Neural progenitor cell (in vitro differentiated cells): Measurements from ENCODE around the gene GNG7. TPM values are rescaled to one million over a fixed set of nuclear protein-coding genes. Genes with fewer than 3 reads are reported as not detected.

Experiments
- DNase-seq: peaks from one replicate; pipeline ENCODE4 v3.0.0-alpha.2; 2016; ENCODE audit warnings: low spot score
- H2AFZ ChIP-seq: fragments of 200-600 bp; sonication (generic); replicated peaks from 2 replicates; pipeline ENCODE4 v1.6.1; 2016; ENCODE audit warnings: antibody characterized with exemption
- H3F3A ChIP-seq: fragments of 200-600 bp; sonication (generic); 2 replicates; pipeline ENCODE4 v1.6.1; 2016; ENCODE audit warnings: antibody characterized with exemption, low read depth
- H3K27ac ChIP-seq: fragments of 200-600 bp; sonication (generic); 2 replicates; pipeline ENCODE4 v1.5.1; 2016; ENCODE audit warnings: mild to moderate bottlenecking
- H3K27me3 ChIP-seq: fragments of 200-600 bp; sonication (generic); 2 replicates; pipeline ENCODE4 v1.6.1; 2016; ENCODE audit warnings: mild to moderate bottlenecking, moderate library complexity
- H3K36me3 ChIP-seq: fragments of 200-600 bp; sonication (generic); 2 replicates; pipeline ENCODE4 v1.5.1; 2016
- H3K4me1 ChIP-seq: fragments of 200-600 bp; sonication (generic); 2 replicates; pipeline ENCODE4 v1.6.1; 2016; ENCODE audit warnings: mixed run types
- H3K4me2 ChIP-seq: fragments of 200-600 bp; sonication (generic); 2 replicates; pipeline ENCODE4 v1.6.1; 2016
- H3K4me3 ChIP-seq: fragments of 200-600 bp; sonication (generic); 2 replicates; pipeline ENCODE4 v1.5.1; 2016
- H3K79me2 ChIP-seq: fragments of 200-600 bp; sonication (generic); 2 replicates; pipeline ENCODE4 v1.6.1; 2016; ENCODE audit warnings: low read depth
- H3K9ac ChIP-seq: fragments of 200-600 bp; sonication (generic); 2 replicates; pipeline ENCODE4 v1.6.1; 2016
- H3K9me3 ChIP-seq: fragments of 200-600 bp; sonication (generic); 2 replicates; pipeline ENCODE4 v1.5.1; 2016; ENCODE audit warnings: low read depth
- H4K20me1 ChIP-seq: fragments of 200-600 bp; sonication (generic); 2 replicates; pipeline ENCODE4 v1.6.1; 2016; ENCODE audit warnings: low read depth
- H3K27ac Mint-ChIP-seq: 3 replicates; pipeline ENCODE4 v1.8.0; 2021; ENCODE audit warnings: mixed read lengths
- H3K27me3 Mint-ChIP-seq: 2 replicates; pipeline ENCODE4 v1.8.0; 2022; ENCODE audit warnings: low read depth, mild to moderate bottlenecking, inconsistent platforms, moderate library complexity, mixed read lengths; ENCODE audit not compliant: insufficient read depth
- H3K36me3 Mint-ChIP-seq: 3 replicates; pipeline ENCODE4 v1.8.0; 2021; ENCODE audit warnings: mixed read lengths
- H3K4me1 Mint-ChIP-seq: 3 replicates; pipeline ENCODE4 v1.8.0; 2021; ENCODE audit warnings: mixed read lengths
- H3K4me3 Mint-ChIP-seq: 3 replicates; pipeline ENCODE4 v1.8.0; 2021; ENCODE audit warnings: mild to moderate bottlenecking, moderate library complexity, mixed read lengths
- H3K9me3 Mint-ChIP-seq: 3 replicates; pipeline ENCODE4 v1.8.0; 2020; ENCODE audit warnings: mixed read lengths
- EZH2 ChIP-seq: fragments of 200-600 bp; sonication (generic); IDR thresholded peaks from 2 replicates; pipeline ENCODE4 v1.6.1; 2017; ENCODE audit warnings: antibody characterized with exemption, mild to moderate bottlenecking, moderate library complexity
- EZH2phosphoT487 ChIP-seq: fragments of 200-600 bp; sonication (generic); IDR thresholded peaks from 2 replicates; pipeline ENCODE4 v1.6.1; 2017; ENCODE audit warnings: antibody characterized with exemption
- total RNA-seq: library from RNA; depleted of rRNA; stranded (reverse); fragments of >200 nt; gene quantifications from 2 replicates; pipeline ENCODE4 v1.2.3, GENCODE V29; 2015; ENCODE audit warnings: low replicate concordance
- TF ChIP-seq, protein P1 (sequence below): fragments of 200-600 bp; sonication (generic); IDR thresholded peaks from 2 replicates; pipeline ENCODE4 v1.5.1; 2017; ENCODE audit warnings: antibody characterized with exemption, mild to moderate bottlenecking

The GNG7 gene
- total RNA-seq, 1 donor from 2014 or later: 7.0 TPM

DNA sequence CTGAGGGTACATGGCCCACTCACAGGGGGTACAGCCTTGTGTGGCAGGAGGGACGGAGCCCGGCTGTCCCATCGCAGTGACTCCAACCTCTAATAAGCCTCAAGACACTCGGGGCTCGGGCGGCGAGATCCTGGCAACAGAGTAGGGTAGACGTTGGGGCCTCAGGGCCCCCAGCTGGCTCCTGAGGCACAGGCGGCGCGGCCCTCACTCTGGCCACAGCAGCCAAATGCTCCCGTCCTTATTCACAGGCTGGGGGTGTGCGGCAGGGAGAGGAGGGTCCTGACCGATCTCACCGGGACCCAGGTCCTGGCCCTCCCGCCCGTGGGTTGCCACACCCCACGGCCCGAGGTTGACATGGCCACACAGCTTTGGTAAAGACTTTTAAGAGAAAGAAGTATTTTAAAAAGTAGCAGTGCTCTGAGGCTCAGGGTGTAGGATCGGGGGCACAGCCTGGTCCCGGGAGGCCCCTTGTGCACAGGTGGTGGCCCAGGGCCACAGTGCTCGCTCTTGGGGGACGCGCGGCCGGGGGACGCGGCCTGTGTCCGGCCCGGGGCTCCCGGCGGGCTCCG, 29.7 kb upstream of the GNG7 start:
- TF ChIP-seq, protein P1, sequence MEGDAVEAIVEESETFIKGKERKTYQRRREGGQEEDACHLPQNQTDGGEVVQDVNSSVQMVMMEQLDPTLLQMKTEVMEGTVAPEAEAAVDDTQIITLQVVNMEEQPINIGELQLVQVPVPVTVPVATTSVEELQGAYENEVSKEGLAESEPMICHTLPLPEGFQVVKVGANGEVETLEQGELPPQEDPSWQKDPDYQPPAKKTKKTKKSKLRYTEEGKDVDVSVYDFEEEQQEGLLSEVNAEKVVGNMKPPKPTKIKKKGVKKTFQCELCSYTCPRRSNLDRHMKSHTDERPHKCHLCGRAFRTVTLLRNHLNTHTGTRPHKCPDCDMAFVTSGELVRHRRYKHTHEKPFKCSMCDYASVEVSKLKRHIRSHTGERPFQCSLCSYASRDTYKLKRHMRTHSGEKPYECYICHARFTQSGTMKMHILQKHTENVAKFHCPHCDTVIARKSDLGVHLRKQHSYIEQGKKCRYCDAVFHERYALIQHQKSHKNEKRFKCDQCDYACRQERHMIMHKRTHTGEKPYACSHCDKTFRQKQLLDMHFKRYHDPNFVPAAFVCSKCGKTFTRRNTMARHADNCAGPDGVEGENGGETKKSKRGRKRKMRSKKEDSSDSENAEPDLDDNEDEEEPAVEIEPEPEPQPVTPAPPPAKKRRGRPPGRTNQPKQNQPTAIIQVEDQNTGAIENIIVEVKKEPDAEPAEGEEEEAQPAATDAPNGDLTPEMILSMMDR: no peak
- TF ChIP-seq EZH2 (no peak), EZH2phosphoT487 (no peak)
- Histone ChIP-seq H3K27me3 (peaks cover 10% of the 10 kb centered on the region), H2AFZ (no peak overlapping the region), H3K36me3 (no peaks in the 10 kb centered on the region), H3K9ac (no peak overlapping the region), H3K79me2 (no peaks in the 10 kb centered on the region), H3K27ac (no peak overlapping the region), H3K4me1 (no peaks in the 10 kb centered on the region), H4K20me1 (peaks cover 12% of the 10 kb centered on the region), H3K9me3 (no peaks in the 10 kb centered on the region), H3F3A (no peaks in the 10 kb centered on the region), H3K4me3 (no peak overlapping the region), H3K4me2 (no peak overlapping the region)
- no peak for DNase-seq
- H3K4me3 Mint-ChIP-seq: no peak overlapping the region
- peaks cover 13% of the 10 kb centered on the region for H3K36me3 Mint-ChIP-seq
- H3K9me3 Mint-ChIP-seq: no peaks in the 10 kb centered on the region
- no peak overlapping the region for H3K27ac Mint-ChIP-seq
- peaks cover 2% of the 10 kb centered on the region for H3K27me3 Mint-ChIP-seq
- peaks cover 5% of the 10 kb centered on the region for H3K4me1 Mint-ChIP-seq

DNA sequence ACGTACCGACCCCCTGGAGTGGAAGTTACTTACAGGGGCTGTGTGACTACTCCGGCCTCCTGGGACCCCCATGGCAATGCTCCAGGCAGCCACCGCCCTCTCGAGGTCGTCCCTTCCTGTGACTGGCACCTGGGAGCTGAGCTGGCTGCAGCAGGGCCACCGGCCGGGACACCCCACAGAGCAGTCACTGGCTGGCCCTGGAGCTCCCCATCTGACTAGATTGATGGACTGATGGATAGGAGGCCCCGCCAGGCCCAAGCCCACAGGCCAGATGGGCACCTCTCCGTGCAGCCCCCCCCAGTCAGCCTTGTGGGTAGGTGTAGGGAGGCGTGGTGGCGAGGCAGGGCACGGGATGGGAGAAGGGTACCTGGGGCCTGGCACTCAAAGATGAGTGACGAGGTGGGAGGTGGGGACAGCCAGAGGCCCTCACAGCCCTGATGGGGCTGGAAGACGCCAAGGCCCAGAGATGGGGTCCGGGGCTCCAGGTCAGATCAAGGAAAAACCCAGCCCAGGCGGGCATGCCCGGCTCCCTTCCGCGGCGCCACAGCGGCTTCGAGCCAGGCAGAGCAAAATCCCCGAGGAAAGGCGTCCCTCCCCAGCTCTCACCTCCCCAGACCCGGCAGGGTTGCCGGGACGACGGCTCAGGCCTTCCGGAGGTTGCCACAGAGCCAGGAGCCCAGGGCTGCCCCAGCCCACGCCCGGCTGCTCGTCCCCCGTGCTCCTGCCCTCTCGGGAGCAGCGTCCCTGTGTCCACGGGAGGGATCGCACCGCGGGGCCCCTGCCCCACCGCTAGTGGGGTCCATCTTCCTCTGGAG, 28.9 kb upstream of the GNG7 start:
- H3K27ac ChIP-seq: no peak overlapping the region
- H3K27ac Mint-ChIP-seq: no peak overlapping the region
- H3K27me3 Mint-ChIP-seq: peaks cover 2% of the 10 kb centered on the region
- H3K4me1 Mint-ChIP-seq: peaks cover 8% of the 10 kb centered on the region
- no peak overlapping the region for H3K4me3 ChIP-seq
- no peaks in the 10 kb centered on the region for H3K4me1 ChIP-seq
- H3K36me3 Mint-ChIP-seq: peaks cover 9% of the 10 kb centered on the region
- H4K20me1 ChIP-seq: peaks cover 12% of the 10 kb centered on the region
- no peak overlapping the region for H2AFZ ChIP-seq
- H3K4me3 Mint-ChIP-seq: no peak overlapping the region
- H3K36me3 ChIP-seq: no peaks in the 10 kb centered on the region
- H3K4me2 ChIP-seq: no peak overlapping the region
- no peaks in the 10 kb centered on the region for H3K79me2 ChIP-seq
- H3K9me3 Mint-ChIP-seq: no peaks in the 10 kb centered on the region
- no peaks in the 10 kb centered on the region for H3F3A ChIP-seq
- peaks cover 18% of the 10 kb centered on the region for H3K27me3 ChIP-seq
- H3K9ac ChIP-seq: no peak overlapping the region
- DNase-seq: no peak
- no peaks in the 10 kb centered on the region for H3K9me3 ChIP-seq
- TF ChIP-seq EZH2 (no peak), EZH2phosphoT487 (no peak)
- TF ChIP-seq, protein P1: no peak

DNA sequence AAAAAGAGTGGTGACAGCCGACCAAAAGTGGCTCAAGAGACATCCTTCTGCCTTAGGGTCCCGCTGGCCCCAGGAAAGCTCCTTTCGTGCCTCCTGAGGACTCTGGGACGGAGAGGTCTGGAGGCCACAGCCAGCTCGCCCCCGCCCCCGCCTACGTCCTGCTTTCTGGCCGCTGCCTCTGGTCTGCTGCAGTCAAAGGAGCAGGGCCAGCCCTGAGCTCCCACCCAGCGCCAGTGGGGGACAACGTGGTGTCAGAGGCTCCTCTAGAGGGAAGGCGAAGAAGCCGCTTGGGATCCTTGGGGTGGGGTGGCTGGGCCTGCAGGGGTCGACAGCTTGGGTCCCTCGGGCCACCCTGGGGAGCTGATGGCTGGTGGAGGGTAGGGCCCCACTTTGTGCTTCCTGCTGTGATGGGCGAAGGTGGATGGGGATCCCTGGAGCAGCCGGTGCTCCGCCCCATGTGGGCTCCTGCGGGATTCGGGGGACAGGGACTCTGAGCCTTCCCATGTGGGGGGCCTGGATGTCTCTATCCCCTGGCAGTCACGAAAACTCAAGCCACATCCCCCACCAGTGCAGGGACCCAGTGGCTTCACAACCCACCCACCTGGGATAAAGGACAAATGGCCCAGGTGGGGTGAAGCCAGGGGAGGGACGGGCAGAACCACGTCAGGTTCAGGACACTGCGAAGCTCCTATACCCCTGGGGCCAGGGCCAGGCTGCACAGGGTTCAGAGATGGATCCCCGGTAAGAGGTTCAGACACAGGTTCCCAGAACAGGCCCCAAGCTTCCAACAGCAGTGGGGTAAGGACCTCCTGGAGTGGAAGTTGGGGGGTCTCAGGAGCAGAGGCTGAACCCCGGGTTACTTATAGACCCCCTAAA, 27.7 kb upstream of the GNG7 start:
- Histone ChIP-seq H3K9ac (no peak overlapping the region), H3K36me3 (no peaks in the 10 kb centered on the region), H3K4me2 (no peak overlapping the region), H4K20me1 (peaks cover 6% of the 10 kb centered on the region), H2AFZ (no peak overlapping the region), H3K27me3 (peaks cover 24% of the 10 kb centered on the region), H3K4me3 (no peak overlapping the region), H3F3A (no peaks in the 10 kb centered on the region), H3K4me1 (no peaks in the 10 kb centered on the region), H3K9me3 (no peaks in the 10 kb centered on the region), H3K27ac (no peak overlapping the region), H3K79me2 (no peaks in the 10 kb centered on the region)
- H3K27ac Mint-ChIP-seq: no peak overlapping the region
- DNase-seq: no peak
- TF ChIP-seq EZH2phosphoT487 (no peak), EZH2 (no peak)
- TF ChIP-seq, protein P1: no peak
- H3K9me3 Mint-ChIP-seq: no peaks in the 10 kb centered on the region
- H3K4me1 Mint-ChIP-seq: peaks cover 8% of the 10 kb centered on the region
- no peak overlapping the region for H3K4me3 Mint-ChIP-seq
- H3K36me3 Mint-ChIP-seq: peaks cover 6% of the 10 kb centered on the region
- H3K27me3 Mint-ChIP-seq: peaks cover 2% of the 10 kb centered on the region
